HepG2 (cell line): ENCODE measurements around the gene SEC31A.
"Not testable (repeated sequence)": the region's sequence is repeated elsewhere in the genome, so short reads cannot be mapped to it uniquely, and the experiment has no call there.

Source experiments
- JUND ChIP-seq: sonication (generic); formaldehyde crosslinking; IDR thresholded peaks from 2 replicates; pipeline ENCODE4 v1.8.0; 2022; ENCODE audit warnings: mild to moderate bottlenecking, missing genetic modification reagents
- SP1 ChIP-seq, 2 experiments: fragments of 450-650 bp in 1 of 2; sonication (generic) in 1 of 2; formaldehyde crosslinking in 1 of 2; IDR thresholded peaks; 2 replicates each; pipeline versions ENCODE4 v1.4.0 to v1.6.1; 2016 to 2020; ENCODE audit warnings: missing genetic modification reagents in 1 of 2
- ZNF136 ChIP-seq: sonication (generic); formaldehyde crosslinking; IDR thresholded peaks from 2 replicates; pipeline ENCODE4 v1.8.1; 2022; ENCODE audit warnings: low read depth, mild to moderate bottlenecking, moderate library complexity, missing genetic modification reagents

DNA sequence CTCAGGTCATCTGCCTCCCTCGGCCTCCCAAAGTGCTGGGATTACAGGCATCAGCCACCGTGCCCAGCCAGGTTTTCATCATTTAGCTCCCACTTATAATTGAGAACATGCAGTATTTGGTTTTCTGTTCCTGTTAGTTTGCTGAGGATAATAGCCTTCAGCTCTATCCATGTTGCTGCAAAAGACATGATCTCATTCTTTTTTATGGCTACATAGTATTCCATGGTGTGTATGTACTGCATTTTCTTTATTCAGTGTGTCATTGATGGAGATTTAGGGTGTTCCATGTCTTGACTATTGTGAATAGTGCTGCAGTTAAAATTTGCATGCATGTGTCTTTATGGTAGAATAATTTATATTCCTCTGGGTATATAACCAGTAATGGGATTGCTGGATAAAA is 23.0 kb upstream of the SEC31A start:
- not testable (repeated sequence) for TF ChIP-seq JUND (CRISPR knock-in tag); SP1 (IDR thresholded peaks at IDR 0.05); SP1 (CRISPR knock-in tag; IDR thresholded peaks at IDR 0.05); ZNF136 (CRISPR knock-in tag)
